DLD1 (cell line): ENCODE measurements around the gene SNX6.
"Not testable (repeated sequence)": the region's sequence is repeated elsewhere in the genome, so short reads cannot be mapped to it uniquely, and the experiment has no call there.

ENCODE experiments used
- in situ Hi-C: cut with HindIII; loops from 2 replicates; pipeline ENCODE4 v1.10.0; 2017; ENCODE audit warnings: low sequenced_read_pairs

Gene SNX6

DNA sequence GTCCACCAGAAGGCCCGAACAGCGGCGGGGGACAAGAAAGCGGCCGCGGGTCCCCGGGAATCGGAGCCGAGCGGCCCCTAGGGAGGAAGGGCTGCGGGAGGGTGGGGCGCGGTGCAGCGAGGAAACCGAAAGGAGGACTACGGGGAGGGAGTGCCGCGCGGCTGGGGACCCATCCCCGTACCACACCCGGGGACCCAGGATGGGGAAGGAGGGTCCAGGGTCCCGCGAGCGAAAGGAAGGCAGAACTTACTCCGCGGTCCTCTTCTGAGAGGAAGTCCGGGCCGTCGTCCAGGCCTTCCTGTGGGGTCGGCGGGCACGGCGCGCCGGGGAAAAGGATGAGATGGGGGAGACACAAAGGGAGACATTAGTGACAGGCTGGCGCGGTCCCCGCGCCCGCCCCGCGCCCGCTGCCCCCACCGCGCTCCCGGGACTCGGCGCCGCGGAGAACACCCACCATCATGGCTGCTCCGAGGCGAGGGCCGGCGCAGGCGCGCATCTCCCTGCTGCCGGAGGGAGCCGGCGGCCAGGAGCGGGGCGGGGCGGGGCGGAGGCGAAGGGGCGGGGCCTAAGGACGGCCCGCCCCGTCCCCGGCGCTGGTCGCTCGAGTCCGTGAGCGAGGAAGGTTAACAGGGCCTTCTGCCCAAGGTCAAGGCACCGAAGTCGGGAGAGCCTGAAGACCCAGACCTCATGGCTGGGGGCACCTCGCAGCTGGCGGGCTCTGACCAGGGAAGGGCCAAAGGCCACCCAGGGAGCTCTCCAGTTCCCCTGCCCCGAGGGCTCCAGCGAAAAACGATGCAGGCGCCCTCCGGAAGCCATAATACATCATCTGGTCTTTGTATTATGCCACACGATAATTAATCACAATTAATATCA is at the start of gene SNX6:
Gene SNX6 (minus strand): TSS at position 492 of the 873 bp plus-strand sequence. CDS start 32 bp downstream, at position 460.
- in situ Hi-C loops = no loop called here

- in situ Hi-C loops = no loop called here
Observed at GRCh38 chr14:34678735-34679134, 48.8 kb upstream of the SNX6 start.

DNA sequence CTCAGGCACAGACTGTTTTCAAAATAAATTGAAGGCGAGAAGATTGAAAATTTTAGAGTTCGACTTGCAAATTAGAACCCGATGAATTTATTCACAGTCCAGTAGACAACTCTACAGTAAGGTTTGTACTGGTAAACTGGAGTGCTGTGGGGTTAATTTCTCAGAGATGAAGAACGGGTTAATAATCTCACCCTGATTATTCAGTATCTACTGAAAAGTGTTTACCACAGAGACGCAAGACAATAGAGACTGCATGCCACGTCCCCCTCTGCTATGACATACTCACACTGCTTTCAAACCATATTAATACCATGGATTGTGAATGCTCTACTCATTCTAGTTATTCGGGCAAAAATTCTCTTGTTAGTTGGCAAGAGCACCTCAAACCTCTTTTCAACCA is 48.4 kb upstream of the SNX6 start:
- in situ Hi-C loops = no loop called here

DNA sequence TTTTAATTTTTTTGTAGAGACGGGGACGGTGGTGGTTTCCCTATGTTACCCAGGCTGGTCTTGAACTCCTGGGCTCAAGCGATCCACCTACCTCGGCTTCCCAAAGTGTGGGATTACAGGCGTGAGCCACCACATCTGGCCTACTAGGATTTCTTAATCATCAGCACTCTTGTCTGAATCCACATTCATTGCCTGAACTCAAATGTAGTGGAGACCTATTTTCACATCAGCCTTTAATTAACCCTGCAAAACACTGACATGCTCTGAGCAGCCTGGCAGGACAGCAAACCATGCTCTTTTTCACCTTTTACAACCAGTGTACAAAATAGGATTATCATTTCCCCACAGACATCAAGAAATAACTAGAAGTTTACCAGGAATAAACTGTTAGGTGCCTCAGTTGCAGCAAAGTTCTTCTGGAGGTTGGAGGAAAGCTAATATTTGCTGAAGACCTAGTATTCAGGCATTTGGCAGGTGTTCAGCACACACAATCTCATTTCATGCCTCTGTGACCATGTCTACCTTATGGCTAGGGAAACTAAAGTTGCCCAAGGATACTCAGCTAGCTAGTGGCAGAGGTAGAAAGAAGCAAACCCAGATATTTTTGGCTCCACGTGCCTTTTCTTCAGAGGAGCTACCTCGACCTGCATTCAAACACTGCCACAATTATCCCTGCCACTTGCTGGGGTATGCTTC is 46.7 kb upstream of the SNX6 start:
- in situ Hi-C loops = no loop called here

- in situ Hi-C loops = no loop called here
Observed at GRCh38 chr14:34673702-34674101, 43.8 kb upstream of the SNX6 start.

DNA sequence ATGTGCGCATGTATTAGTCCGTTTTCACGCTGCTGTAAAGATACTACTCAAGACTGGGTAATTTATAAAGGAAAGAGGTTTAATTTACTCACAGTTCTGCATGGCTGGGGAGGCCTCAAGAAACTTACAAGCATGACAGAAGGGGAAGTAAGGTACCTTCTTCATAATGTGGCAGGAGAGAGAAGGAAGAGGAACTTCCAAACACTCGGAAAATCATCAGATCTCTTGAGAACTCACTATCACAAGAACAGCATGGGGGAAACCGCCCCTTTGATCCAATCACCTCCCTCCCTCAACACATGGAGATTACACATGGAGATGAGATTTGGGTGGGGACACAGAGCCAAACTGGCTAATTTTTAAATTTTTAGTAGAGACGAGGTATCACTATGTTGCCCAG is 41.8 kb upstream of the SNX6 start:
- in situ Hi-C loops = no loop called here

- in situ Hi-C loops = no loop called here
Observed at GRCh38 chr14:34668111-34668510, 38.2 kb upstream of the SNX6 start.

DNA sequence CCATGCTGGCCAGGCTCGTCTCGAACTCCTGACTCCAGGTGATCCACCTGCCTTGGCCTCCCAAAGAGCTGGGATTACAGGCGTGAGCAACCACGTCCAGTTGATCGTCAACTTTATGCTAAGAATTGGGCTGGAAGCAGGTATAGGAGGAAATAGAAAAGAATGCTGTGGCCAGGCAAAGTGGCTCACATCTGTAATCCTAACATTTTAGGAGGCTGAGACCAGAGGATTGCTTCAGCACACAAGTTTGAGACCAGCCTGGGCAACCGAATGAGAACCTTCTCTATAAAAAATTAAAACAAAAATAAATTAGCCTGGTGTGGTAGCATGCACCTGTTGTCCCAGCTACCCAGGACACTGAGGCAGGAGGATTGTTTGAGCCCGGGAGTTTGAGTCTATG is 37.1 kb upstream of the SNX6 start:
- in situ Hi-C loops = no loop called here

- in situ Hi-C loops = no loop called here
Observed at GRCh38 chr14:34665785-34666435, 36.0 kb upstream of the SNX6 start.

DNA sequence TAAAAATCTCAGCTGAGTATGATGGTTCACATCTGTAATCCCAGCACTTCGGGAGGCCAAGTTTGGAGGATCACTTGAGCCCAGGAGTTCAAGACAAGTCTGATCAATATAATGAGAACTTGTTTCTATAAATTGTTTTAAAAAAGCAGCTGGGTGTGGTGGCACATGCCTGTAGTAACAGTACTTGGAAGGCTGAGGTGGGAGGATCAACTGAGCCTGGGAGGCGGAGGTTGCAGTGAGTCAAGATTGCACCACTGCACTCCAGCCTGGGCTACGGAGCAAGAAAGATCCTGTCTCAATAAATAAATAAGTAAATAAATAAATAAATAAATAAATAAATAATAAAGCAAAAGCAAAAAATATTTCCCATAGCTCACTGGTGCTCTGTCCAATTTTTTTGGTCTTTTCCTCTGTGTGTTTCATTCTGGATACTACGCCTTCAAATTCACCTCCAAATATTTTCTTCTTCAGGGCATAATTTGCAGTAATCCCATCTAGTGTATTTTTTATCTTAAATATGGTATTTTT is 32.7 kb upstream of the SNX6 start:
- in situ Hi-C loops = no loop called here

DNA sequence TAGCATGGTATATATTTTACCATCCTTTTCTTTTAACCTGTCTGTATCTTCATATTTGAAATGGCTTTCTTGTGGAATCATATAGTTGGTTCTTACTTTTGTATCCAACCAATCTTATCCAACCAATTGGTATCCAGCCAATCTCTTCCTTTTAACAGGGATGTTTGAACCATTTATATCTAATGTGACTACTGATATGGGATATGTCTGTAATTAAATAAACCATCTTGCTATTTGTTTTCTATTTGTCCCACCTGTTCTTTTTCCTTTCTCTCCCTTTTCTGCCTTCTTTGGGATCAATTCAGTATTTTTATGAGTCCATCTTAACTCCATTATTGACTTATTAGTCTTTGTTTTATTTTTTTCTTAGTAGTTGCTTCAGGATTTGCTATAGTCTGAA is 30.8 kb upstream of the SNX6 start:
- in situ Hi-C loops = no loop called here

DNA sequence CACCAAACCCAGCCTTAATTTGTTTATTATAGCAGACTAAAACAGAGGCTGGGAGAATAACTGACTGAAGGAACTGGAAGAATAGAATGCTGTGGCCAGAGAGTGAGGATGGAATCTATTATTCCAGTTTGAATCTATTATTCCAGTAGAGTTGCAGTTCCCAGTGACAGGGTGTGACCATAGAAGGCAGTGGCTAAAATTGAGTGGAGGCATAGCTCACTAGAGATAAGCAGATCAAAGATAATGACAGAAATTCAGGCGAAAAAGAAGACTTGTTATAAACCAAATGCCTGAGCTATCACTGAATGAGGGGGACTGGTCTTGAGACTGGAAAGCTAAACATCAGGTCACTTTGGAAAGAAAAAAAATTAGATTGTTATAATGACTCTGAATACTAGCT is 26.0 kb upstream of the SNX6 start:
- in situ Hi-C loops = no loop called here

DNA sequence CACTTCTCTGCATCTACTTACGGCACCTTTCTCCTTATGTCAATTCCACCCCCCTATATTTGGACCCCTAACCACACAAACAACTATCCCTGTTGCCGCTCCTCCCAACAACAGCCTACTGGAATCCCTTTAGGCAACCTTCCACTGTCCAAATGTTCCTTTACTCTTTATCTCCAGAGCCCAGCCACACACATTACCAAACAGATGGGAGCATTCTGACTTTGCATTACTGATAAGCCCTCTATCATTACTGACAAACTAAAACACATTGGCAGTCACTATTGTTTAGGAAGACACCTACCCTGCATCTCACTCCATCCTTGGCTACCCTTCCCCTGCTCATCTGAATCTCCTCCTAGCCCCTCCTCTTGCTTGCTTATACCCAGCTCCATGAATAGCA is 23.1 kb upstream of the SNX6 start:
- in situ Hi-C loops = not testable (repeated sequence)

DNA sequence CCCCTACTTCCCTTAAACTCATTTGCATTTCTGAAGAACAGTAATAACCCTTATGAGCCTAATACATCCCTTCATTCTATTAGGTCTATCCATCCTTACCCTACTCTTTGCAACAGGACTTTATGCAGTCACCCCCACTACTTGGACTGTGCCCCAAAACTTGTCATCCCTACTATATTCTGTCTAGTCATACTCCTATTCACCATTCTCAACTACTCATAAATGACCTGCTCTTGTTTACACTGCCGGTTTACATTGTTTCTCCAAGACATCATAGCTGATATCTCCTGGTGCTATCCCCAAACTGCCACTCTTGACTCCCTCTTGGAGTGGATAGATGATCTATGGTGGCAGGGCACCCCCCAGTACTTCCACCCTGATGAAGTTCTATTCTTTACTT is 22.4 kb upstream of the SNX6 start:
- in situ Hi-C loops = not testable (repeated sequence)

DNA sequence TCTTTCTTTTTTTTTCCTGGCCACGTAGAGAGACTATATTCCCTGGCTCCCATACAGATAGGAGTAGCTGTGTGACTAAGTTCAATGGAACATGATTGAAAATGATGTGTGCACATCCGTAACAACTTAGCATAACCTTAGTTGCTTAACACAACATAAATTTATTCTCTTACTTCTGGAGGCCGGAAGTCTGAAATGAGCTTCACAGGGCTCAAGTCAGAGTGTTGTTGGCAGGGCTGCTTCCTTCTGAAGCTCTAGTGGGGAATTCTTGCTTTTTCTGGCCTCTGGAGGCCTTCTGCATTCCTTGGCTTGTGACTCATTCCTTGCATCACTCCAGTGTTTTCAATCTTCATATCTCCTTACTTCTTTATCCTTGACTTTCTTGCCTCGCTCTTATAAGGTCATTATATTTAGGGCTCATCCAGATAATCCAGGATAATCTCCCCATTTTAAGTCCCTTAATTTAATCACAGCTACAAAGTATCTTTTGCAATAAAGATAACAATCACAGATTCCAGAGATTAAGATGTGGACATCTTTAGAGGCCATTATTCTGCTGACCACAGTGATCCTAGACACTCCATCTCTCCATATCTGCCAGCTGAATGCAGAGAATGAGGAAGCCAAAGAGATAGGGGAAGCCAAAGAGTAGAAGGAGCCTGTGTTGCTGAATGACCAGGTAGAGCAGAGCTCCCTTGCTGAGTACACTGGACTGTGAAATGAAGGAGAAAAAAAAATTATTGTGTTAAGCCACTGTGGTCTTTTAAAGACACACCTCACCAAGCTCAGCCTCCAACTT is 21.0 kb upstream of the SNX6 start:
- in situ Hi-C loops = no loop called here

GRCh38 chr14:34650006-34650405 is 20.1 kb upstream of the SNX6 start:
- in situ Hi-C loops = not testable (repeated sequence)

GRCh38 chr14:34649344-34649743 is 19.4 kb upstream of the SNX6 start:
- in situ Hi-C loops = no loop called here

DNA sequence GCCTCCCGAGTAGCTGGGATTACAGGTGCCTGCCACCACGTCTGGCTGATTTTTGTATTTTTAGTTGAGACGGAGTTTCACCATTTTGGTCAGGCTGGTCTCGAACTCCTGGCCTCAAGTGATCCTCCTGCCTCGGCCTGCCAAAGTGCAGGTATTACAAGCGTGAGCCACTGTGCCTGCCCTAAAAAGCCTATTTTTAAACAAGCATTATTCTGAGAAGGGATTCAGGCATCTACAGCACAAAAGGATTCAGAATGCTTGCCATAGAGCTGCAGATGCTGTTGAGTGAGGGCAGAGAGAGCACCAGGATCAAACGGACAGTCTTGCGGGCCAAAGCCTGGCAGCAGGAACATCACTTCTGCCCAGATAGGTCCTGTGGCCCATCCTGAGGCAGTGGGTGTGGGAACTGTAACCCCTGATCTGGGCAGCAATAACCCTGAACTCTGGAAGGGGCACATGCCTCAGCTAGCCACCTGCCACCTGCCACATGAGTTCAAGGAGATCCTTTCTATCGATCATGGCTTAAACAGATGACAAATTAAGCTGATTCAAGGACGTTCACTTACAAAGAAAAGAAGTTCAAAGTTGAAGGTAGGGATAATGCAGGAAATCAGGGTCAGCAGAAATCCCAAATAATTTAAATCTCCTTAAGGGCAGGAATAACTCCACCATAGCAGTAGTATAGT is 16.8 kb upstream of the SNX6 start:
- in situ Hi-C loops = no loop called here

- in situ Hi-C loops = no loop called here
Observed at GRCh38 chr14:34643361-34643760, 13.4 kb upstream of the SNX6 start.

DNA sequence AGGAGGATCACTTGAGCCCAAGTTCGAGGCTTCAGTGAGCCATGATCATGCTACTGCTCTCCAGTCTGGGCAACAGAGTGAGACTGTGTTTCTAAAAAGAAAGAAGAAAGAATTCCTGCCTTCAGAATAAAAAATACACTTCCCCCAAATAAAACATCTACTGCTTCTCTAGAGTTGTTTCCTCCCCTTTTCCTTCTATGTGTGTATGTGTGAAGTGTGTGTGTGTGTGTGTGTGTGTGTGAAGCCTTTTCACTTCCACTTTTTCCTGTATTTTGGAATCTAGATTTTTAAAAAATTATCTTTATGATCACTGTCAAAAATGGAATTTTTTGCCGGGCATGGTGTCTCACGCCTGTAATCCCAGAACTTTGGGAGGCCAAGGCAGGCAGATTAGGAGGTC is 12.6 kb upstream of the SNX6 start:
- in situ Hi-C loops = no loop called here
